ENCODE measurements around the gene IFNB1.

IFNB1 gene

GRCh38 chr9:21070171-21070571, 7.6 kb downstream of the IFNB1 start:
- DNase-seq (ENCODE audit: low spot score) = no peak

- DNase-seq (ENCODE audit: low spot score) = no peak
Measured at GRCh38 chr9:21060919-21061561, 16.7 kb downstream of the IFNB1 start.

- no peak for DNase-seq (ENCODE audit: low spot score)
Measured at GRCh38 chr9:21056931-21057330, 20.8 kb downstream of the IFNB1 start.

- no peak for DNase-seq (ENCODE audit: low spot score)
Measured at GRCh38 chr9:21053851-21054250, 23.9 kb downstream of the IFNB1 start.

GRCh38 chr9:21047281-21047691, 30.5 kb downstream of the IFNB1 start:
- DNase-seq (ENCODE audit: low spot score) = no peak

GRCh38 chr9:21043841-21044240, 33.9 kb downstream of the IFNB1 start:
- no peak for DNase-seq (ENCODE audit: low spot score)

GRCh38 chr9:21042466-21042865, 35.3 kb downstream of the IFNB1 start:
- no peak for DNase-seq (ENCODE audit: low spot score)

GRCh38 chr9:21039302-21039701, 38.4 kb downstream of the IFNB1 start:
- DNase-seq (ENCODE audit: low spot score) = no peak

GRCh38 chr9:21037278-21037677, 40.5 kb downstream of the IFNB1 start:
- no peak for DNase-seq (ENCODE audit: low spot score)

GRCh38 chr9:21031808-21032183, 45.9 kb downstream of the IFNB1 start:
- no peak for DNase-seq (ENCODE audit: low spot score)

- no peak for DNase-seq (ENCODE audit: low spot score)
Measured at GRCh38 chr9:21031091-21031807, 46.5 kb downstream of the IFNB1 start, which contains the start of gene HACD4. Gene HACD4, minus strand, starts transcription at chr9:21031640. Its CDS starts 50 bp downstream, at chr9:21031590.

- DNase-seq (ENCODE audit: low spot score) = no peak
Measured at GRCh38 chr9:21030389-21031035, 47.2 kb downstream of the IFNB1 start.

- no peak for DNase-seq (ENCODE audit: low spot score)
Measured at GRCh38 chr9:21029661-21030060, 48.1 kb downstream of the IFNB1 start.

GRCh38 chr9:21028466-21028865, 49.3 kb downstream of the IFNB1 start:
- DNase-seq (ENCODE audit: low spot score) = no peak

- DNase-seq (ENCODE audit: low spot score) = no peak
Measured at GRCh38 chr9:21027295-21027694, 50.4 kb downstream of the IFNB1 start.

All from HuH-7 (cell line).